IgD-negative memory B cell (primary cell): ENCODE results near the gene RNF13. TPM values are rescaled to one million over a fixed set of nuclear protein-coding genes. Genes with fewer than 3 reads are reported as not detected.

Source experiments
- H3K27ac Mint-ChIP-seq, 3 donors: one replicate each; pipeline ENCODE4 v1.8.0; 2020 to 2022; ENCODE audit warnings: mild to moderate bottlenecking in 3 of 3, mixed read lengths in 3 of 3, moderate library complexity in 1 of 3
- H3K27me3 Mint-ChIP-seq: one replicate; pipeline ENCODE4 v1.8.0; 2021; ENCODE audit warnings: mixed read lengths
- H3K36me3 Mint-ChIP-seq: one replicate; pipeline ENCODE4 v1.8.0; 2020; ENCODE audit warnings: mild to moderate bottlenecking, mixed read lengths
- H3K4me1 Mint-ChIP-seq, 3 donors: one replicate each; pipeline ENCODE4 v1.8.0; 2020 to 2022; ENCODE audit warnings: mixed read lengths in 3 of 3, mild to moderate bottlenecking in 1 of 3
- H3K4me3 Mint-ChIP-seq, 4 donors: one replicate each; pipeline ENCODE4 v1.8.0; 2020 to 2022; ENCODE audit warnings: mild to moderate bottlenecking in 4 of 4, mixed read lengths in 4 of 4, moderate library complexity in 3 of 4
- H3K9me3 Mint-ChIP-seq, 3 donors: one replicate each; pipeline ENCODE4 v1.8.0; 2020 to 2021; ENCODE audit warnings: mixed read lengths in 3 of 3, mild to moderate bottlenecking in 1 of 3
- polyA plus RNA-seq: library from polyadenylated mRNA; unstranded; fragments of 300-500 nt; fragmentation: Illumina TruSeq; gene quantifications from one replicate; pipeline ENCODE4 v1.2.3, GENCODE V29; 2021

Gene RNF13
- polyA plus RNA-seq, 1 donor from 2014 or later: 121 TPM

GRCh38 chr3:149955449-149955848 is 142.4 kb downstream of the RNF13 start:
- H3K4me3 Mint-ChIP-seq: no peak overlapping the region
- H3K9me3 Mint-ChIP-seq: no peaks in the 10 kb centered on the region
- peaks cover 12 to 17% (median 13%) of the 10 kb centered on the region in 3 donors for H3K4me1 Mint-ChIP-seq
- no peak overlapping the region for H3K27ac Mint-ChIP-seq
- H3K27me3 Mint-ChIP-seq: no peaks in the 10 kb centered on the region
- H3K36me3 Mint-ChIP-seq: peaks cover 6% of the 10 kb centered on the region

- Mint-ChIP-seq H3K27ac (no peak overlapping the region), H3K36me3 (peaks cover 4% of the 10 kb centered on the region), H3K27me3 (no peaks in the 10 kb centered on the region), H3K4me1 (peaks cover 11 to 17% (median 12%) of the 10 kb centered on the region in 3 donors), H3K4me3 (no peak overlapping the region), H3K9me3 (no peaks in the 10 kb centered on the region)
Observed at GRCh38 chr3:149957361-149958125, 144.5 kb downstream of the RNF13 start.

DNA sequence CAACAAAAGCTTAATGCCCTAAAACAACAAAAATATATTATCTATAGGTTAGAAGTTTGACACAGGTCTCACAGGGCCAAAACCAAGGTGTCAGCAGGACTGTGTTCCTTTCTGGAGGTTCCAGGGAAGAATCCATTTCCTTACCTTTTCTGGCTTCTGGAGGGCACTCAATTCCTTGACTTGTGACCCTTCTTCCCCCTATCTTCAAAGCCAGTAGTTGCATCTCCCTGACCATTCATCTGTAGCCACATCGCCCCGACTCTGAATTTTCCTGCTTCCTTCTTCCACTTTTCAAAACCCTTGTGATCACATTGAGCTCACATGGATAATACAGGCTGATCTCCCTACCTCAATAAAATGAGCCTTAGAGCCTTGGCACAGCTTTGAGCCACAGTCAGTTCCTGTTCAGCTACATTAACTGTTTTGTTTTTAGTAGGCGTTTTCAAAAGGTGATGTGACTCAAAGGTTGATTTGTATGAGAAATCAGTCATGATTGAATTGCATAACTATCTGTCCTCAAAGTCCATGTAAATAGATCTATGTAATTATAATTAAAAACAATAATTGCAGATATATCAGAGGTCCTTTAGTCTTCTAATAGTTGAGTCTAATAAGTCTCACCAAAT is 145.3 kb downstream of the RNF13 start:
- Mint-ChIP-seq H3K27me3 (no peaks in the 10 kb centered on the region), H3K4me1 (peaks cover 9 to 17% (median 12%) of the 10 kb centered on the region in 3 donors), H3K4me3 (no peak overlapping the region), H3K9me3 (no peaks in the 10 kb centered on the region), H3K27ac (peak overlapping the region in 1 of 3 donors; percentile 68), H3K36me3 (peaks cover 4% of the 10 kb centered on the region)

DNA sequence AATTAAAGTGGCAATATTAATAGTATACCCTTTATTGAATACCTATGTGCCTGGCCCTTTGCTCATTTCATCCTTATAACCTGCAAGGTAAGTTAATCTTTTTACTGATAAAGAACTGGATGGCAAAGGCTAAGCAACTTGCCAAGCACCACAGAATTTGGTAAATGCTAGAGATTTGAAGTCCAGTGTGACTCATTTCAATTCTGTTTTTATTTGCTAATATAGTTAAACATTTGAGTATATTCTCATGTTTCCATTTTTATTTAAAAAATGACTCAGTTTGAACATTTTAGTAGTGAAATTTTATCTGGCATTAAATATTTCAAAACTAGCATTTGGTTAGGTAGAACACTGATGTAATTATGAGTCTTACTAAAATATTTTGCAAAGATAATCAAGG is 146.4 kb downstream of the RNF13 start:
- Mint-ChIP-seq H3K4me3 (no peak overlapping the region), H3K27ac (no peak overlapping the region), H3K27me3 (no peaks in the 10 kb centered on the region), H3K9me3 (no peaks in the 10 kb centered on the region), H3K4me1 (peaks cover 9 to 13% (median 10%) of the 10 kb centered on the region in 3 donors), H3K36me3 (peaks cover 4% of the 10 kb centered on the region)

DNA sequence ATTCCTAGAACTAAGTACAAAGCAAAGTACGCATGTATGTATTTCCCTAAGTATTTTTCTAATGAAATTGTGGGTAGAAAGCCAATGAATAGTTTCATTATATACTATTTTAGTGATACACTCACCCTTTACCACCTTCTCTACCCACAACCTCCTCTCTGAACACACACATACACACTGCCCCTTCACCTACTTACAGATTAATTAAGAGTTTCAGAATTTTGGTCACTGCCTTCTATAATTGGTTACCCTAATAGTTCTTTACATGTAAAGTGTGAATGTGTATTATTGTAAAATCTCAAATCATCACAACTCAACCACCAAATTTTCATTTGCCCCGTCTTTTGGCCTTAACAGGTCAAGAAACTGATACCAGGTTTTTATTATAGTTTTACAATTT is 150.5 kb downstream of the RNF13 start:
- no peak overlapping the region for H3K27ac Mint-ChIP-seq
- no peaks in the 10 kb centered on the region for H3K27me3 Mint-ChIP-seq

DNA sequence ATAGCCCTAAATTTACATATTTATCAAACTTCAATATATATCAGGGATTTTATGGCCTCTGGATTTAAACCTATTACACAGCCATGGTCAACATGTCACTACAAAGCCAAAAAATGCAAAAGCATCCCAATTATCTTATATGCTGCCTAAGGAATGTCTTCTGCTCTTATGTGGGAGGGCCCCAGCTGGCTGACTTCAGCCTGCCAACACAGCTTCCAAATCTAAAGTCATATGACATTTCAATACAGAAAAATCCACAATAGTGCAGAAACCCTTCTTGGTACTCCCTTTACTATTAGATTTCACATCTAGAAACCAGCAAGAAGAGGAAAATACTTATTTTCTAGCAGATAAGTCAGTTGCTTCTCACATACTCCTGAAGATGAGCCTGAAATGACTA is 151.3 kb downstream of the RNF13 start:
- Mint-ChIP-seq H3K9me3 (no peaks in the 10 kb centered on the region), H3K27me3 (no peaks in the 10 kb centered on the region), H3K27ac (no peak overlapping the region), H3K4me3 (no peak overlapping the region), H3K36me3 (peaks cover 3% of the 10 kb centered on the region), H3K4me1 (peaks cover 6 to 14% (median 12%) of the 10 kb centered on the region in 3 donors)

More for the DNA sequence above, 150.5 kb downstream of the RNF13 start:
- Mint-ChIP-seq H3K9me3 (no peaks in the 10 kb centered on the region), H3K36me3 (peaks cover 3% of the 10 kb centered on the region), H3K4me1 (peaks cover 6 to 14% (median 8%) of the 10 kb centered on the region in 3 donors), H3K4me3 (no peak overlapping the region)

GRCh38 chr3:149965278-149965677 is 152.3 kb downstream of the RNF13 start:
- no peaks in the 10 kb centered on the region for H3K9me3 Mint-ChIP-seq
- peaks cover 8 to 19% (median 17%) of the 10 kb centered on the region in 3 donors for H3K4me1 Mint-ChIP-seq
- no peaks in the 10 kb centered on the region for H3K27me3 Mint-ChIP-seq
- peaks cover 3% of the 10 kb centered on the region for H3K36me3 Mint-ChIP-seq
- H3K27ac Mint-ChIP-seq: no peak overlapping the region
- no peak overlapping the region for H3K4me3 Mint-ChIP-seq

DNA sequence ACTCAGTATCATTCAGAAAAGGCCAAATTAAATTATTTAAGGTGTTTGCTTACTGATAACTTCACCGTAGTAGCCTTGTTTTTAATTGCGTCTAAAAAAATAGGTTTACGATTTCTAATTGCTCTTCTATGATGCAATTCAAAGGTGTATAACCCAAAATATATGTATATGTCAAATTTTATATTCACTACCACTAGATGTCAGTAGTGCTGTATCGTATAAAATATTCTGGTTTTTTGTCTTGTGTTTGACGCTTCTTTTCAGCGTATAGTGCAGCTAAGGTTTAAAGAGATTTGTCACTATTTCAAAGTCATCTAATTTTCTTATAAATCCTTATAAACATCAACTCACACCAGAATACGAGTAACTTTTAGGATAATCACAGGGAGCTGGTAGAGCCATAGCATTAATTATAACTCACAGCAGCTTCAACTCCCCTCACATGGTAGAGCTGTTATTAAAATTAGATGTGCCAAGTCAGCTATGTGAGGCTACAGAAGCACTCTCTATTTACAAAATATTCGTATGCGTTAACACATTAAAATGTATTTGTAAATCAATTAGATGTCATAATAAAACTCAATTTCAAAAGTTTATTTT is 154.2 kb downstream of the RNF13 start:
- peak overlapping the region in 1 of 4 donors; percentile 83 for H3K4me3 Mint-ChIP-seq
- H3K27me3 Mint-ChIP-seq: peaks cover 6% of the 10 kb centered on the region
- peaks cover 2% of the 10 kb centered on the region for H3K36me3 Mint-ChIP-seq
- H3K4me1 Mint-ChIP-seq: peaks cover 11 to 26% (median 23%) of the 10 kb centered on the region in 3 donors
- H3K9me3 Mint-ChIP-seq: no peaks in the 10 kb centered on the region
- peak overlapping the region in 1 of 3 donors; percentile 49 for H3K27ac Mint-ChIP-seq

DNA sequence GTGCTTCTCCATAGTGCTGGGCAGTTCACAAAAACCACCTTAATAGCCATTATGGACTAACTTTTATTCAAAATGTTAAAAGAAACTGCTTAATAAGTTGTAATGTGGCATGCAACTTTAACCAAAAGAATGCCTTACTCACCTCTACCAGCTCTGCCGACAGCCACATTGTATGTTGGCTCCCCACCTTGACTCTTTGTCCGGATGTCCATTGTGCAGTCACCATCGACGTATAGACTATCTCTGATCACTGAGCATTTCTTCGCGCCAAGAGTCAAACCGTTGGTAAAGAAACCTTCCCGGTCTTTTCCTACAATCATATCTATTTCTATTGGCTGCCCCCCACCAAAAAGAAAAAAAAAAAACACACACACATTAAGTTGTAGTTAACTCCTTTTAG is 155.2 kb downstream of the RNF13 start:
- peaks cover 6% of the 10 kb centered on the region for H3K27me3 Mint-ChIP-seq
- H3K27ac Mint-ChIP-seq: no peak overlapping the region
- H3K4me1 Mint-ChIP-seq: peaks cover 11 to 26% (median 23%) of the 10 kb centered on the region in 3 donors
- no peaks in the 10 kb centered on the region for H3K9me3 Mint-ChIP-seq
- peaks cover 2% of the 10 kb centered on the region for H3K36me3 Mint-ChIP-seq
- peak overlapping the region in 2 of 4 donors; percentile 10 to 57 for H3K4me3 Mint-ChIP-seq

DNA sequence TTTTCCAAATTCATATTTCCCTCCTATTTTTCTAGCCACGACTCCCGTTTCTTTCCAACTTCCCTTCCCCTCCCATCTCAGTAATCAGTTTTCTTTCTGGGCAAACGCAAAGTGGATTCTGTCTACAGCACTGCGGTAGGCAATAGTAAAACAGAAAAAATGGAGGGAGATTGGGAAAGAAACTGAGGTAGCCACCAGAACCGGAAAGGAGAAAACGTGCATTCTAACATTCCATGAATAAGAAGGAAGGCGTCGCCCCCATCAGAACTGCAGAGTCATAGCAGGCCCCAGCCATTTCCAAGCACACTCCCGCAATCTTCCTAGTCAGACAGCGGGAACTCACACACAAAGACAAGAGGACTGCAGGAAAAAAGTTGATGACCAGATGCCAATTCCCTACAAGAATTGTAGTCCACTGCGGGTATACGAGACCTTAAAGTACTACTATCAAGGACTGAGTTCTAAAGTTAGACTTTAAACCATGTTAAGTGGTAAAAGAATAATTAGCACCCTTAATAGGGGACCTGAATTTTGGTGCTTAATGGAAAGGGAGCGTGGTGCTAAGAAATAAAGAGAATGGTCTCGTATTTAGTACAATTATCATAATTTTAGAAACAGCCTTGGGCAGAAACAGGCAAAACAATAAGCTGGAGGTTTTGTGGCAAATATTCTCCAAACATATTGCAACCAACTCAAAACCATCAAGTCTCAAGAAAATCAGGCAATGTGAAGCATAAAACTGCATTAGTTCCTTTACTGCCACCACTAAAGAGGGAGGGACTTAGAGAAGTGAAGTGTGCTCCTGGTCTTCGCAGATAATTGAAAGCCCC is 156.3 kb downstream of the RNF13 start:
- H3K27ac Mint-ChIP-seq: peak overlapping the region; percentile 40 to 88 (median 75)
- peak overlapping the region; percentile 84 to 97 (median 92) for H3K4me3 Mint-ChIP-seq
- no peaks in the 10 kb centered on the region for H3K9me3 Mint-ChIP-seq

DNA sequence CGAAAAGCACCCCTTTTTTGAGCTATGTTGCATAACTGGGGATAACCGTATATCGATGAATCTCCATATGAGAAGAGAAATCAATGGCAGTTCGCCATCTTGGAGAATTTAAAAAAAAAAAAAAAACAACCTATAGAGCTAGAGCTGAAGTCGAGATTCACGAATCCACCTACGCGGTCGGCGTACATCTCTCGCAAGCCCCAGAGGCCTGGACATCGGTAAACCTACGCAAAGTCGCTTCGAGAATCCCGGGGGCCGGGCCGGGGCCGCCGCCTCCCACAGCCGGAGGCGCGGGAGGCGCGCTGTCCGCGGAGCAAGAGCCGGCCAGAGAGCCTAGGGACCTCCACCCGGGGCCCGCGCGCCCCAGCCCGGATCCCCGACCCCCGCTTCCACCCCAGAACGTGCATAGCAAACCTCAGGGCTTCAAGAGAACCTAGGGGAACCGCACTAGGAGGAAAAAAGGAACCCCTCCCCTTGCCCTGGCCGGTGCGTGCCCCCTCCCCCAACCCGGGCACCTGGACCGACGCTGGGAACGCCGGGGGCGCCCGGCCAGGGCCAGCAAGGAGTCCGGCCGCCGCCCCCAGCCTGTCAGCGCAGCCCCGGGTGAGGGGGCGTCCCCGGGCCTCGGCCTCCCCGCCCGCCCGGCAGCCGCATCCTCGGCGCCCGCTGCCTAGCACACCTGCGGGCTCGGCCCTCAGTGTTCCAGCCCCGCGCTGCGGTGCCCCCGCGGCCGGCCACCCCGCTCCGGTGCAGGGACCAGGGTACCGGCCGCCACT is 157.1 kb downstream of the RNF13 start:
- Mint-ChIP-seq H3K9me3 (no peaks in the 10 kb centered on the region), H3K36me3 (peaks cover 2% of the 10 kb centered on the region), H3K27me3 (peaks cover 6% of the 10 kb centered on the region), H3K27ac (peak overlapping the region; percentile 75 to 90 (median 88)), H3K4me1 (peaks cover 8 to 23% (median 18%) of the 10 kb centered on the region in 3 donors), H3K4me3 (peak overlapping the region; percentile 89 to 99 (median 96))

More for the DNA sequence above, 156.3 kb downstream of the RNF13 start:
- H3K36me3 Mint-ChIP-seq: peaks cover 2% of the 10 kb centered on the region
- H3K27me3 Mint-ChIP-seq: peaks cover 6% of the 10 kb centered on the region
- H3K4me1 Mint-ChIP-seq: peaks cover 10 to 26% (median 23%) of the 10 kb centered on the region in 3 donors

DNA sequence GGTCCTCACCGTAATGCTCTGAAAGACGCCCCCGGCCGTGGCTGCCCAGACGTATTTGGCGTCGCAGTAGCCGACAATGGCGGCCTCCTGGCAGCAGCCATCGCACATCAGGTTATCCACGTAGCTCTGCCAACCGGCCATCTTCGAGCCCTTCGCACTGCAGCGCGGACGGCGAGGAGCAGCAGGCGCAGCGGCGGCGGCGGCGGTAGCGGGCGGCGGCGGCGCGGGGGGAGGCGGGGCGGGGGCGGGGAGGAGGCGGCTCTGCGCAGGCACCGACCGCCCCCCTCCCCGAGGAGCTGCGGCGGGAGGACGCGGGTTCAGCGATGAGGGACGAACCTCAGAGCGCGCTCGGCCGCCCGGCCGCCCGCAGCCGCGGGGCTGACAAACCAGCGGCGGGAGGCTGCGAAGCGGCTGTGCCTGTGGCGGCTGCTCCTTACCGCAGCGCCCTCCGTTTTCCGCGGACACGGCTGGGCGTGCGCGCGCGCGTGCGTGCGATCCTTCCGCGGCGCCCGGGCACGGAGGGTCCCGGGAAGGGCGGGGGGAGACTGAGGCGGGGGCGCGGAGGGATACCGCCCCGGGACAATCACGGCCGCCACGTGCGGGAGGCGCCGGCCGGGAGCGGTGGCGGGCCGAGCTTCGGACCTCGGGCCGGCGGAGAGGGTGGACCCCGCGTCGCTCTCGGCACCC is 157.8 kb downstream of the RNF13 start, which contains the start of gene PFN2:
Gene PFN2, minus strand, starts transcription at position 180 of the 687 bp plus-strand sequence. Its CDS starts 39 bp downstream, at position 141.
- Mint-ChIP-seq H3K36me3 (peaks cover 2% of the 10 kb centered on the region), H3K27me3 (peaks cover 6% of the 10 kb centered on the region), H3K4me1 (peaks cover 5 to 18% (median 15%) of the 10 kb centered on the region in 3 donors), H3K4me3 (peak within 1 kb of the TSS; percentile 90 to 99 (median 96)), H3K27ac (peak within 1 kb of the TSS; percentile 92 to 96 (median 92)), H3K9me3 (no peaks in the 10 kb centered on the region)

DNA sequence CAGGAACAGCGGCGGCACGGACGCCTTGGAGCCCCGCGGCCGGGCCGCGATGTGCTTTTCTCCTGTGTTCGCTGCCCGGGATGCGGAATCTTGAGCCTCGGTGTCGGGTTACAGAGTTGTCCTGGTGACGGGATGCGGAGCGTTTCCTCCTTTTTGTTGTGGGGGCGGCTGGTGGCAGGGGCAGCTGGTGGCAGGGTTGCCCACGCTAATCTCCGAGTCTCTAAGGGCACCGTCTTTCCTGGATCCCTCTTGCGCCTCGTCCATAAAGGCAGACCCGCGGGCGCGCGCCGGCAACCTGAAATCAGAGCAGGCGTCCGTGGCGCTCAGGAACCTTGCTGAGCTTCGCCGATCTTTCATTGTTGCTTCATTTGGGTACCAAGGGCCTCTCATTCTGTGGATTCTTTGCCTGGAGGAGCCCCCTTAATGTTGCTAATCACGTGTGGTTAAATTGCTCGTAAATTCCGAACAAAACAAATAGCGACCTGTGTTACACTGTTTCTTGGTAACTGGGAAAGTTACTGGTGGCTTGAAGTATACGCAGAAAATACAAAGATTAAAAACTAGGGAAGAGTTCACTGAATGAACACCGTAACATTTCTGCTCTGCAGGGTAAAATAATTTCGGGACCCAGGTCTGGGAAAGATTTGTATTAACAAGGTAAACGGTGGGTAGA is 158.5 kb downstream of the RNF13 start:
- peak overlapping the region; percentile 92 to 96 (median 92) for H3K27ac Mint-ChIP-seq
- peak overlapping the region; percentile 90 to 99 (median 96) for H3K4me3 Mint-ChIP-seq
- peaks cover 2% of the 10 kb centered on the region for H3K36me3 Mint-ChIP-seq
- no peaks in the 10 kb centered on the region for H3K9me3 Mint-ChIP-seq
- peaks cover 5 to 18% (median 15%) of the 10 kb centered on the region in 3 donors for H3K4me1 Mint-ChIP-seq
- peaks cover 9% of the 10 kb centered on the region for H3K27me3 Mint-ChIP-seq
